A549 (cell line): Measurements from ENCODE around the gene MAML2. TPM values are rescaled to one million over a fixed set of nuclear protein-coding genes. Genes with fewer than 3 reads are reported as not detected.

ENCODE experiments used
- ATAC-seq, 2 experiments: fragments of 200-7000 bp in 1 of 2; fragments of >200 bp in 1 of 2; cut with Nextera tagmentation in 1 of 2; cut with Tn5 transposase in 1 of 2; 3 replicates each; pipeline versions ENCODE4 v1.8.0 to v1.9.1; 2018 to 2020; ENCODE audit warnings: mild to moderate bottlenecking in 1 of 2, moderate library complexity in 1 of 2
- CTCF ChIA-PET: fragments of 300-600 bp; sonication (Branson Sonifier 250); formaldehyde crosslinking; extraction: SDS; loops from one replicate; lab custom pipeline; 2021; ENCODE audit warnings: antibody characterized with exemption, inconsistent platforms; lab: Yijun Ruan, JAX
- POLR2A ChIA-PET: fragments of 350-600 bp; formaldehyde crosslinking; extraction: SDS; loops from one replicate; lab custom pipeline; 2021; ENCODE audit warnings: antibody characterized with exemption, inconsistent platforms; lab: Yijun Ruan, JAX
- DNase-seq, 2 experiments: peaks; one replicate each; pipeline versions ENCODE4 v3.0.0 to v3.0.0-alpha.2; 2011 to 2016; ENCODE audit warnings: low read depth in 1 of 2, low spot score in 1 of 2
- FAIRE-seq: peaks from 2 replicates; lab custom pipeline; 2011; peaks lifted over from hg19 to GRCh38; lab: Jason Lieb, UNC
- H3K27ac ChIP-seq, 2 experiments: fragments of >200 bp; sonication (Bioruptor Twin); formaldehyde crosslinking; 3 replicates each; pipeline ENCODE4 v1.5.1; 2016 to 2017
- H3K4me1 ChIP-seq: fragments of >200 bp; sonication (Bioruptor Twin); formaldehyde crosslinking; 3 replicates; pipeline ENCODE4 v1.6.1; 2016
- H3K4me2 ChIP-seq: fragments of >200 bp; sonication (Bioruptor Twin); formaldehyde crosslinking; 3 replicates; pipeline ENCODE4 v1.6.1; 2016
- H3K4me3 ChIP-seq: fragments of >200 bp; sonication (Bioruptor Twin); formaldehyde crosslinking; 3 replicates; pipeline ENCODE4 v1.5.1; 2016
- H3K9me3 ChIP-seq: fragments of >200 bp; sonication (Bioruptor Twin); formaldehyde crosslinking; 3 replicates; pipeline ENCODE4 v1.6.1; 2016
- CBX2 ChIP-seq: fragments of 200-600 bp; sonication (generic); IDR thresholded peaks from 2 replicates; pipeline ENCODE4 v1.6.1; 2016; ENCODE audit warnings: low read depth, mild to moderate bottlenecking, borderline replicate concordance
- CEBPB ChIP-seq, 2 experiments: fragments of >200 bp in 1 of 2; sonication (Bioruptor Twin) in 1 of 2; formaldehyde crosslinking in 1 of 2; IDR thresholded peaks; 2 replicates each; pipeline ENCODE4 v1.6.1; 2012 to 2016
- CHD4 ChIP-seq: fragments of 200-600 bp; sonication (generic); IDR thresholded peaks from 2 replicates; pipeline ENCODE4 v1.6.1; 2016; ENCODE audit warnings: antibody characterized with exemption, mild to moderate bottlenecking, borderline replicate concordance
- ESRRA ChIP-seq: fragments of 150-350 bp; IDR thresholded peaks from 2 replicates; pipeline ENCODE4 v1.6.1; 2014; ENCODE audit warnings: mild to moderate bottlenecking, low read length, borderline replicate concordance
- FOSB ChIP-seq: fragments of 250-450 bp; sonication (Bioruptor Pico); IDR thresholded peaks from 2 replicates; pipeline ENCODE4 v1.5.0; 2020; ENCODE audit warnings: mild to moderate bottlenecking, moderate library complexity
- HEYL ChIP-seq: fragments of 250-450 bp; sonication (Bioruptor Pico); IDR thresholded peaks from 2 replicates; pipeline ENCODE4 v1.8.0; 2021; ENCODE audit warnings: mild to moderate bottlenecking, moderate library complexity
- HOXB5 ChIP-seq: fragments of 250-450 bp; sonication (Bioruptor Pico); IDR thresholded peaks from 2 replicates; pipeline ENCODE4 v1.5.0; 2020; ENCODE audit warnings: mild to moderate bottlenecking, moderate library complexity
- KDM1A ChIP-seq: fragments of 200-600 bp; sonication (generic); IDR thresholded peaks from 2 replicates; pipeline ENCODE4 v1.6.1; 2016; ENCODE audit warnings: low read depth, mild to moderate bottlenecking
- MAFK ChIP-seq: fragments of 450-650 bp; IDR thresholded peaks from 2 replicates; pipeline ENCODE4 v1.6.1; 2014; ENCODE audit not compliant: partially characterized antibody
- MAZ ChIP-seq: fragments of 150-350 bp; IDR thresholded peaks from 2 replicates; pipeline ENCODE4 v1.6.1; 2014; ENCODE audit warnings: antibody characterized with exemption, low read depth, low read length, borderline replicate concordance
- MYC ChIP-seq: IDR thresholded peaks from 2 replicates; pipeline ENCODE4 v1.6.1; 2012; ENCODE audit warnings: mild to moderate bottlenecking, inconsistent platforms, low read length, improper control_type of control experiment, borderline replicate concordance
- PHF8 ChIP-seq: fragments of 200-600 bp; sonication (generic); IDR thresholded peaks from 2 replicates; pipeline ENCODE4 v1.6.1; 2016; ENCODE audit warnings: low read depth, mild to moderate bottlenecking, antibody characterized with exemption, moderate library complexity, borderline replicate concordance
- RCOR1 ChIP-seq: fragments of 150-350 bp; IDR thresholded peaks from 2 replicates; pipeline ENCODE4 v1.6.1; 2014; ENCODE audit warnings: antibody characterized with exemption, low read length, low read depth
- SMC3 ChIP-seq: fragments of >200 bp; sonication (Bioruptor Twin); formaldehyde crosslinking; IDR thresholded peaks from 3 replicates; pipeline ENCODE4 v1.6.1; 2018; ENCODE audit warnings: inconsistent platforms
- TFCP2L1 ChIP-seq: fragments of 250-450 bp; sonication (Bioruptor Pico); IDR thresholded peaks from 2 replicates; pipeline ENCODE4 v1.5.0; 2021; ENCODE audit warnings: mild to moderate bottlenecking
- TP53 ChIP-seq: fragments of 250-450 bp; sonication (Bioruptor Pico); IDR thresholded peaks from 2 replicates; pipeline ENCODE4 v1.5.0; 2021; ENCODE audit warnings: mild to moderate bottlenecking, moderate library complexity
- WGBS: methylation state at CpG from one replicate; pipeline ENCODE4 v1.1.6; 2017; ENCODE audit errors: missing lambda C conversion rate; 5-methylcytosine and 5-hydroxymethylcytosine counted together
- polyA plus RNA-seq, 4 experiments: library from polyadenylated mRNA; depleted of rRNA in 3 of 4; stranded (reverse); fragments of >200 nt; fragmentation: RNase III in 1 of 4; extraction: RNeasy Plus Mini Kit Qiagen cat#74134 plus additional on column Dnase treatment in 1 of 4; gene quantifications; 2 replicates in 3 of 4; 3 replicates in 1 of 4; pipeline ENCODE4 v1.2.3, GENCODE V29; 2011 to 2017
- TF ChIP-seq, protein P1 (sequence below): fragments of 200-600 bp; sonication (generic); IDR thresholded peaks from 2 replicates; pipeline ENCODE4 v1.6.1; 2016; ENCODE audit warnings: antibody characterized with exemption, mild to moderate bottlenecking, moderate library complexity
- TF ChIP-seq, protein P2 (sequence below): fragments of 250-450 bp; sonication (Bioruptor Pico); IDR thresholded peaks from 2 replicates; pipeline ENCODE4 v1.5.0; 2020; ENCODE audit warnings: low read depth, mild to moderate bottlenecking, moderate library complexity
- TF ChIP-seq, protein P3 (sequence below): IDR thresholded peaks from 2 replicates; pipeline ENCODE4 v1.6.1; 2012
- TF ChIP-seq, protein P4 (sequence below): fragments of 150-350 bp; IDR thresholded peaks from 2 replicates; pipeline ENCODE4 v1.6.1; 2014; ENCODE audit warnings: low read depth, mild to moderate bottlenecking, low read length

MAML2 gene
- polyA plus RNA-seq, 2 of the 4 experiments (the other 2 are of a cell fraction), result 1.5 to 2.5 TPM

DNA sequence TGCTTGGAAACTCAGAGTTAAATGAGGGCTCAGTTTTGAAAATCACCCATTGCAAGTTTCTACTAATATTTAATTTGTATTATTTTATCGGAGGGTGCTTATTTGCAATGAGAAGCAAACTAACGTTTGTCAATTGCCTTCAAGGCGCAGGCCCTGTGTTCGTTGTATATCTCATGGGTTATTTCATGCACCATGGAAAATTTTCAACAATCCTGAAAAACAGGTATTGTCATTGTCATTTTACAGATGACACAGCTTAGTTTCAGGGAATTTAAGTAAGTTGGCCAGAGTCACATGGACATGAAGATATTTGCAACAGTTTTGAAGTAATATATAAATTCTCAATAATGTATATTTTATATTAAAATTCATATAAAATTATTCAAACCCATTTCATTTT, 261.4 kb downstream of the MAML2 start:
- TF ChIP-seq KDM1A, result no peak
- 87% methylated on average over 4 of the region's 4 CpGs for WGBS
- H3K27ac ChIP-seq, result no peak overlapping the region
- H3K9me3 ChIP-seq, result no peaks in the 10 kb centered on the region
- ChIA-PET POLR2A (no interaction called here), CTCF (interaction anchor here (1.7 kb wide), 1 partner anchor 27 kb away, joined by 4 read pairs; no protein-coding TSS in a partner anchor)
- no peaks in the 10 kb centered on the region for H3K4me1 ChIP-seq
- H3K4me3 ChIP-seq, result no peak overlapping the region
- FAIRE-seq (no peak), DNase-seq (no peak), ATAC-seq (no peak)
- no peak overlapping the region for H3K4me2 ChIP-seq

DNA sequence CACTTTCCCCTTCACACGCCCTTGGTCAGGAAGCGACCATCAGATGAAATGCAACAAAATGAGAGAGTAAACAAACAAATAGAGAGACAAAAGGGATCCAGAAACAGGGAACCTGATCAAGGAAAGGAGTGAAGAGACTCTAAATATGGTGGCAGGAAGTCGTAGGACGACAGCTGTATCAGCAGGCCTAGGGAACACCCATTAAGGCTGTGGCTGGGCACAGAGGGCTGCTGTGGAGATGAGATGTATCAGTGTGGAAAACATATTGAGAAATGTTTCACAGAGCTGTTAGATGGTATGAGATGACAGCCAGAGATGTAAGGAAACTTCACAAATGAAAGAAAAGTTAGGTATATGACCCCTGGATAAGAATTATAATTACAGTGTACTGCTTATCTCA, 263.3 kb downstream of the MAML2 start:
- FAIRE-seq, result no peak
- ChIA-PET POLR2A (no interaction called here), CTCF (no interaction called here)
- WGBS, result 87% methylated on average over 4 of the region's 4 CpGs
- H3K27ac ChIP-seq, result no peak overlapping the region
- no peak for DNase-seq
- no peak overlapping the region for H3K4me2 ChIP-seq
- no peaks in the 10 kb centered on the region for H3K4me1 ChIP-seq
- no peaks in the 10 kb centered on the region for H3K9me3 ChIP-seq
- H3K4me3 ChIP-seq, result no peak overlapping the region
- TF ChIP-seq TFCP2L1 (CRISPR knock-in tag) (no peak), ESRRA (no peak), CHD4 (no peak), TP53 (CRISPR knock-in tag) (no peak), MYC (no peak), RCOR1 (no peak), FOSB (CRISPR knock-in tag) (no peak), KDM1A (no peak), HOXB5 (CRISPR knock-in tag) (no peak), HEYL (no peak), CBX2 (no peak), CEBPB (IDR thresholded peaks at IDR 0.05) (no peak), MAZ (no peak), PHF8 (no peak), SMC3 (no peak), MAFK (no peak)
- TF ChIP-seq, protein P1, sequence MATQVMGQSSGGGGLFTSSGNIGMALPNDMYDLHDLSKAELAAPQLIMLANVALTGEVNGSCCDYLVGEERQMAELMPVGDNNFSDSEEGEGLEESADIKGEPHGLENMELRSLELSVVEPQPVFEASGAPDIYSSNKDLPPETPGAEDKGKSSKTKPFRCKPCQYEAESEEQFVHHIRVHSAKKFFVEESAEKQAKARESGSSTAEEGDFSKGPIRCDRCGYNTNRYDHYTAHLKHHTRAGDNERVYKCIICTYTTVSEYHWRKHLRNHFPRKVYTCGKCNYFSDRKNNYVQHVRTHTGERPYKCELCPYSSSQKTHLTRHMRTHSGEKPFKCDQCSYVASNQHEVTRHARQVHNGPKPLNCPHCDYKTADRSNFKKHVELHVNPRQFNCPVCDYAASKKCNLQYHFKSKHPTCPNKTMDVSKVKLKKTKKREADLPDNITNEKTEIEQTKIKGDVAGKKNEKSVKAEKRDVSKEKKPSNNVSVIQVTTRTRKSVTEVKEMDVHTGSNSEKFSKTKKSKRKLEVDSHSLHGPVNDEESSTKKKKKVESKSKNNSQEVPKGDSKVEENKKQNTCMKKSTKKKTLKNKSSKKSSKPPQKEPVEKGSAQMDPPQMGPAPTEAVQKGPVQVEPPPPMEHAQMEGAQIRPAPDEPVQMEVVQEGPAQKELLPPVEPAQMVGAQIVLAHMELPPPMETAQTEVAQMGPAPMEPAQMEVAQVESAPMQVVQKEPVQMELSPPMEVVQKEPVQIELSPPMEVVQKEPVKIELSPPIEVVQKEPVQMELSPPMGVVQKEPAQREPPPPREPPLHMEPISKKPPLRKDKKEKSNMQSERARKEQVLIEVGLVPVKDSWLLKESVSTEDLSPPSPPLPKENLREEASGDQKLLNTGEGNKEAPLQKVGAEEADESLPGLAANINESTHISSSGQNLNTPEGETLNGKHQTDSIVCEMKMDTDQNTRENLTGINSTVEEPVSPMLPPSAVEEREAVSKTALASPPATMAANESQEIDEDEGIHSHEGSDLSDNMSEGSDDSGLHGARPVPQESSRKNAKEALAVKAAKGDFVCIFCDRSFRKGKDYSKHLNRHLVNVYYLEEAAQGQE, result no peak
- TF ChIP-seq, protein P2, sequence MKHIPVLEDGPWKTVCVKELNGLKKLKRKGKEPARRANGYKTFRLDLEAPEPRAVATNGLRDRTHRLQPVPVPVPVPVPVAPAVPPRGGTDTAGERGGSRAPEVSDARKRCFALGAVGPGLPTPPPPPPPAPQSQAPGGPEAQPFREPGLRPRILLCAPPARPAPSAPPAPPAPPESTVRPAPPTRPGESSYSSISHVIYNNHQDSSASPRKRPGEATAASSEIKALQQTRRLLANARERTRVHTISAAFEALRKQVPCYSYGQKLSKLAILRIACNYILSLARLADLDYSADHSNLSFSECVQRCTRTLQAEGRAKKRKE (CRISPR knock-in tag), result no peak
- TF ChIP-seq, protein P3, sequence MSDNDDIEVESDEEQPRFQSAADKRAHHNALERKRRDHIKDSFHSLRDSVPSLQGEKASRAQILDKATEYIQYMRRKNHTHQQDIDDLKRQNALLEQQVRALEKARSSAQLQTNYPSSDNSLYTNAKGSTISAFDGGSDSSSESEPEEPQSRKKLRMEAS, result no peak
- TF ChIP-seq, protein P4, sequence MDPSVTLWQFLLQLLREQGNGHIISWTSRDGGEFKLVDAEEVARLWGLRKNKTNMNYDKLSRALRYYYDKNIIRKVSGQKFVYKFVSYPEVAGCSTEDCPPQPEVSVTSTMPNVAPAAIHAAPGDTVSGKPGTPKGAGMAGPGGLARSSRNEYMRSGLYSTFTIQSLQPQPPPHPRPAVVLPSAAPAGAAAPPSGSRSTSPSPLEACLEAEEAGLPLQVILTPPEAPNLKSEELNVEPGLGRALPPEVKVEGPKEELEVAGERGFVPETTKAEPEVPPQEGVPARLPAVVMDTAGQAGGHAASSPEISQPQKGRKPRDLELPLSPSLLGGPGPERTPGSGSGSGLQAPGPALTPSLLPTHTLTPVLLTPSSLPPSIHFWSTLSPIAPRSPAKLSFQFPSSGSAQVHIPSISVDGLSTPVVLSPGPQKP, result no peak
- TF ChIP-seq, all 56 proteins: peak for 0
- ATAC-seq, result no peak
